ENCODE measurements around the gene ZBTB7A. TPM values are rescaled to one million over a fixed set of nuclear protein-coding genes. Genes with fewer than 3 reads are reported as not detected.

ZBTB7A gene
- total RNA-seq, 1 donor from 2014 or later = 41.8 TPM

DNA sequence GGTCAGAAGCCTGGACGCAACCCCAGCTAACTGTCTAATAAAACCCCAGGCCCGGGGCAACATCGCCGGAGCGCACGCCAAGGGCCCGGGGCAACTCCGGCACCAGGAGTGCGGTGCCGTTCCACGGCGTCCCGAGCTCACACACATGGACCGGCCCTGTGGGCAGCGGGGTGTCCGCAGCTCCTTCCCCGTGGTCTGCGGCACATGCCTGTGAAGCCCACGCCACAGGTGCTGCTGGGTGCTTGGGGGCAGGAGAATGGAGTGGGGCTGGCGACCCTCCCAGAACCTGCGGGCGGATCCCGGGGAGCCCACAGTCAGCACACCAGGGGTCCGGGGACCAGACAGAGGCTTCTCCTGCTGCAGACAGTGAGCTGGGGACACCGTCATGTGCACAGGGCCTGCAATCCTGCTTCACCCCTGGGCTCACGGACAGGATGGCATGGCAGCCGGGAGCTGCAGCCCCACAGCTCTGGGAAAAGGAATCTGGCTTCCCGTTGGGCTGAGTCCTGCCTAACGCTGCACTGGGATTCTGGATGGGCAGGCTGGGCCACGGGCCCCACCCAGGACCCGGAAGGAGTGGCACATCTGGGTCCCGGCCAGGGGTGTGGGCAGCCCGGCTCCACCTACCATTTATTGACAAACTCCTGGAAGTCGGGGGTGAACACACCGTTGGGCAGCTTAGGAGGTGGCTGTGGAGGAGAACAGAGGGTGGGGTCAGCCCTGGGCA lies 28.2 kb upstream of the ZBTB7A start:
- intact Hi-C loops (cut with micrococcal nuclease) = no loop called here

DNA sequence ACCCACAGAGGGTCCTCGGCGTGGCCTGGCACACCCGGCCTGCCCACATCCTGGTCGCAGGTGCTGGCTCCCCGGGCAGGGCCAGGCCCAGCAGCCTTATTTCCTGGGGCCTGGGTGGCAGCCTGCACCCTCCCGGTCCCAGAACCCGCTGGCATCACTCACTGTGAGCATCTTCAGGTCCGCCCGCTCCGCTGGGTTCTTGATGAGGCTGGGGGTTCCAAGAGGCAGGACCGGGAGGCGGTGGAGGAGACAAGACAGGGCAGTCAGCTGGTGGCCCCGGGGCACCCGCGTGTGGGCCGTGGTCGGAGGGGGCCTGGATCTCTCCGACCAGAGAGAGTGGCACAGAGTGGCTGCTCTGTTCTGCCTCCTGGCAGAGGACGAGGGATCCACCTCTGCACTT lies 27.6 kb upstream of the ZBTB7A start:
- intact Hi-C loops (cut with micrococcal nuclease) = no loop called here

DNA sequence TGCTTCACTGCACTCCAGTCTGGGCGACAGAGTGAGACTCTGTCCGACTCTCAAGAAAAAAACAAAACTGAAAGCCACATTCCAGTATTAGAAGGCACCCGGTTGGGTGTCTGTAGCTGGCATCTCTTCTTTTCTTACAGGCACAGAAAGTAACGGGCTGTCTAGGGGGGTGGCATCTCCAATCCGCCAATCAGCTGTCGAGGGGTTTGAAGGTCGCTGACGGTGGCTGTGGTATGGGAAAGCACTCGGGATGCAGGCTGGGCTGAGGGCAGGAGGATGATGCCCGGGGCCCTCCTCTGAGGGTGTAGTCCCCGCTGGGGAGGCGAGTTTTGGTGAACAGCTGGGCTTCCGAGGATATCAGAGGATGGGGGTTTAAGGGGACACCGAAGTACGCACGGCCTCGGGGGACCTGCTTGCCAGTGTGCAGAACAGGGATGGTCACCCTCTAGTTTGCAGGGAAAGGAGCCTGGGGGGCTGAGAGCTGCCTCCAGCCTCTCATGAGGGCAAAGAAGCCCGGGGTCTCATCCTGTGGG lies 27.0 kb upstream of the ZBTB7A start:
- intact Hi-C loops (cut with micrococcal nuclease) = no loop called here

DNA sequence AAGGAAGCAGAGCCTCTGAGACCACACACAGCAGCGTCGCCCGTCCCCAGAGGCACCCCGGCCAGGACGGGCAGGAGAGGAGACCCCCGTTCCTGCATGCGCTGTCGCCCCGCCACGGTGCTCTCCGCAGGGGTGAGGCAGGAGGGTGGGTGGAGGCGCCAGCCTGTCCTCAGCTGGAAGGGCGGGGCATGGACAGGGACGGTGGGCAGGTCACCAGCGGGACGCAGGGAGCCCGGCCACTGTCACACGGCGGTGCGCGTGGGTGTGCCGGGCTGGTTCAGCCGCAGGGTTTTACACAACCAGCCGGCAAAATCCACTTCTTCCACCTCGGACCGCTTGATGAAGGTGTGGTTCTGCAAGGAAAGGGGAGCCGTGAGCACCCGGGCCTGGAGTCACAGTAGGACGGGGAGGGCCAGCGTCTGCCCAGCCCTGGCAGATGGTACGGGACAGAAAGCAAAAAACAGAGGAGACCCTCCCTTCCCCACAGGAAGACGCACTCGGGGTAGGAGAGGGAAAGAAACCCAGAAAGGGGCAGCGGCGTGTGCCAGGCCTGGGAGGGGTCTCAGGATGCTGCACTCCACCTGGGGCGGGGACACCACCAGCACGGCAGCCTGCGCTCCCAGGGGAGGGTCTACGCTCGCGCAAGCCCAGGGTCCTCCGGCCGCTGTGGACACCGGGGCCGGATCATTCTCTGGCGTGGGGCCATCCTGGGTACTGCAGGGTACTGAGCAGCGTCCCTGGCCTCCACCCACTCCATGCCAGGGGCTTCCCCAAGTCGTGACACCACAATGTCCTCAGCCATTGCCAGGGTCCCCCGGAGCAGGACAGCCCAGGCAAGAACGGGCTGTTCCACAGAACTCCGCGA lies 23.9 kb upstream of the ZBTB7A start:
- intact Hi-C loops (cut with micrococcal nuclease) = no loop called here

DNA sequence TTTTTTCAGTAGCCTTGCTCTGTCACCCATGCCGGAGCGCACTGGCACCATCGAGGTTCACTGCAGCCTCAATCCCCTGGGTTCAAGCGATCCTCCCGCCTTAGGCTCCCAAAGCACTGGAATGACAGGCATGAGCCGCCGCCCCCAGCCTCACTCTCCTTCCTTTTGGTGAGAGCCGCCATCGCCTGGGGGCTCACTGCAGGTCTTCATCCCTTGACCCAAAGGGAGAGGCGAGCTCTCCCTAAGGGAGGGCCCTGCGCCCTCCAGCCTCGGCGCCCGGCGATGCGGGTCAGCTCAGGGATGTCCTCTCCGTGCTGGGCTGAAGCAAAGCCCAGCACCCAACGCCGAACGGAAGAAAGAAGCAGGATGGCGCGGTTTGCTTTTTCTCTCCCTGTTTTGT lies 23.2 kb upstream of the ZBTB7A start:
- intact Hi-C loops (cut with micrococcal nuclease) = loop anchor here (1.0 to 5.0 kb wide), 3 partner anchors 15 to 32 kb away; partner anchors contain the start of genes MAP2K2 and ZBTB7A

DNA sequence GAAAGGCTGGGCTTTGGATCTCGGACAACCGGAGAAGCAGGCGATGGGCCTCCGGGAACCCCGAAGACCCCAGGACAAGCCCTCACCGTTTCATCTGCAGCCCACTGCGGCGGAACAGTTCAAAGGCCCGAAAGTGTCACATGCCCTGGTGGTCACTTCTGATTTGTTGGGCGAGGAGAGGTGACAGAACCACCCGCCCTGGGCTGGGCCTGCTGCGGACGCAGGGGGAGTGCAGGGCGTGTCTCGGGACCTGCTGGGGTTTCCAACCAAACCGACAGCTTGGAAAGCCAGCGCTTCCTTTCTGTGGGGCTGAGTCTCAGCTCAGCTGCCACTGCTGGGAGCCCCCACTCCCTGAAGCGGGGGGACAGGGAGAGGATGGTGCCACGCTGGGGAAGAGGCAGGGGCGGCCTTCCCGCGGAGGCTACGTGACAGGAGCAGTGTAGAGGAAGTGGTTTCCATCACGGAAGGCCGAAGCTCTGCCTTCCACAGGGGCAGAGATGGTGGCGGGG lies 22.8 kb upstream of the ZBTB7A start:
- intact Hi-C loops (cut with micrococcal nuclease) = loop anchor here (1.0 to 5.0 kb wide), 3 partner anchors 16 to 33 kb away; partner anchors contain the start of genes MAP2K2 and ZBTB7A

DNA sequence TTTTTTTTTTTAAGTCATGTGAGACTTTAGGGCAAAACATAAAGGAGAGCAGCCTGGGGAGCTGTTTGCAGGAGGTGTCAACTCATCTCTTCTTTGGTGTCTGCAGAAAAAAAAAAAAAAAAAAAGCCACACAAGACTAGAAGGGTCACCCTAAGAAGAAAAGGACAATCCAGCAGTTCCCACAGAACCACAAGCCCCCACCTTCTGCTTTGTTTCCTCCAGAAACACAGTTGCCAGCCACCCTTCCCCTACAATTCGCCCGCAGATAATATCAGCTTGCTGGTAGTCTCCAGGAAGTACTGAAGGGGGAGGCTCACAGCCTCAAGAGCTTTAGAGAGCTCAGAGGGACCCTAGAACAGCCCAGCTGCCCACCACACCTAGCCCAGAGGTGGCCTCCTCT lies 22.3 kb upstream of the ZBTB7A start:
- intact Hi-C loops (cut with micrococcal nuclease) = loop anchor here (1.0 to 5.0 kb wide), 3 partner anchors 16 to 33 kb away; partner anchors contain the start of genes MAP2K2 and ZBTB7A

DNA sequence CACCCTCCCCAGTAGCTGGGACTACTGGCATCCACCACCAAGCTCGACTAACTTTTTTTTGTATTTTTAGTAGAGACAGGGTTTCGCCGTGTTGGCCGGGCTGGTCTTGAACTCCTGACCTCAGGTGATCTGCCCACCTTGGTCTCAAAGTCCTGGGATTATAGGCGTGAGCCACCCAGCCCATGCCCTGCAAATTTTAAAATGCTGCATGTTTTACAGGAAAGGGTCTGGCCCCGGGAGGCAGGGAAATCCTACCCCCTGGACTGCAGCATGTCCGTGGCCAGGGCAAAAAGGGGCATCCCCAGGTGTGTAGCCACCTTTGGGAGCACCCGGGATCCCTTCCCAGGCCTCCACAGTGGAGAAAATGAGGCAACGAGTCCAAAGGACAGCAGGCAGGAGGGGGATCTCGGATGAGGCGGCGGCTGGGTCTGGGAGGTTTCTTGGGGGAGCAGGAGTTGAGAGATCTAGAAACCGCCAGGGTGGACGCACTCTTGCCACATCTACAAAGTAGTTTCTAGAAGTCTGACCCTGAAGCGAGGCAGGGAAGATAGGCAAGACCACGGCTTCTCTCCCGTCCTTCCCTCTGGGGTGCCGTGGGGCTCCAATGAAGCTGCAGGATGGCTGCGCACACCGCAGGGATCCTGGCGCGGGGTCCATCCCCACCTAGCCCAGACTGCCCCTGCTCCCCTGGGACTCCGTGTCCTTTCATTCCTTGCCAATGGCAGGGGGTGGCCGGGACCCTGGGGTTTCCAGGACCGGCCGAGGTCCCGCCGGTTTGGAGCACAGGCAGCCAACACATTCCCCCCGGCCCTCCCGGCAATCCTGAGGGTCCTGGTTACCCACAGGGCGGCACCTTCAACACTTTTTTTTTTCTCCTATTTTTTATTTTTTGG lies 21.3 kb upstream of the ZBTB7A start:
- intact Hi-C loops (cut with micrococcal nuclease) = loop anchor here (5.0 kb wide), 1 partner anchor 34 kb away; the partner anchor contains the start of gene MAP2K2

DNA sequence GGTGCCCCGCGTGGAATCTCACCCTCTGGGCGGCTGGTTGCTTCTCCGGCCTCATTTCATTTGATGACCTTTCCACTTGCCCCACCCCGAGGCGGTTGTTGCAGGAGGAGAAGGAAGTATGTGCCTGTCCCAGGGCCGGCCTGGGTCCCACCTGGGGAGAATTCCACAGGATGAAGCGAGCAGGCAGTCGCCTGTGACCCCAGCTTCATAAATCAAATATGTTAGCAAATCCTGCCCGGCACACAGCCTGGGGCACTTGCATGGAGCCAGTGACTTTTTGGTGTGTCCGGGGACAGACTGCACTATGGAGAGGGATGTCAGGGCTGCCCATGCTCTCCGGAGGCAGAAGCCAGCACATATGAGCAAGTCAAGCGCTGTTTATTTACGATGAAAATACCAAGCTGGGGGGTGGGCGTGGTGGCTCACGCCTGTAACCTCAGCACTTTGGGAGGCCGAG lies 19.7 kb upstream of the ZBTB7A start:
- intact Hi-C loops (cut with micrococcal nuclease) = loop anchor here (5.0 kb wide), 1 partner anchor 36 kb away; the partner anchor contains the start of gene MAP2K2

DNA sequence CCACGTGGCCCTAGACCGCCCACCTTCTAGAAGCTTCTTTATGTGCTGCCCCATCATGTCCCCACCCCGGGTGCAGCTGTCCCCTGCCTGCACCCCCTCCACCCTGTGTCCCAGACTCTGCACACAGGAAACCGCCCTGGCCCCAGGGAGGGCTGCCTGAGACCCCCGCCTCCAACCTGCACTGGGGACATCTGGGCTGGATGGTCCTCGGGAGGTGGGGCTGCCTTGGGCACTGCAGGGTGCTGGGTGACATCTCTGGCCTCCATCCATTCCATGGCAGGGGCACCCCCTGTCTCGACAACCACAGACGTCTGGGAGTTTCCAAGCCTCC lies 17.8 kb upstream of the ZBTB7A start:
- intact Hi-C loops (cut with micrococcal nuclease) = no loop called here

DNA sequence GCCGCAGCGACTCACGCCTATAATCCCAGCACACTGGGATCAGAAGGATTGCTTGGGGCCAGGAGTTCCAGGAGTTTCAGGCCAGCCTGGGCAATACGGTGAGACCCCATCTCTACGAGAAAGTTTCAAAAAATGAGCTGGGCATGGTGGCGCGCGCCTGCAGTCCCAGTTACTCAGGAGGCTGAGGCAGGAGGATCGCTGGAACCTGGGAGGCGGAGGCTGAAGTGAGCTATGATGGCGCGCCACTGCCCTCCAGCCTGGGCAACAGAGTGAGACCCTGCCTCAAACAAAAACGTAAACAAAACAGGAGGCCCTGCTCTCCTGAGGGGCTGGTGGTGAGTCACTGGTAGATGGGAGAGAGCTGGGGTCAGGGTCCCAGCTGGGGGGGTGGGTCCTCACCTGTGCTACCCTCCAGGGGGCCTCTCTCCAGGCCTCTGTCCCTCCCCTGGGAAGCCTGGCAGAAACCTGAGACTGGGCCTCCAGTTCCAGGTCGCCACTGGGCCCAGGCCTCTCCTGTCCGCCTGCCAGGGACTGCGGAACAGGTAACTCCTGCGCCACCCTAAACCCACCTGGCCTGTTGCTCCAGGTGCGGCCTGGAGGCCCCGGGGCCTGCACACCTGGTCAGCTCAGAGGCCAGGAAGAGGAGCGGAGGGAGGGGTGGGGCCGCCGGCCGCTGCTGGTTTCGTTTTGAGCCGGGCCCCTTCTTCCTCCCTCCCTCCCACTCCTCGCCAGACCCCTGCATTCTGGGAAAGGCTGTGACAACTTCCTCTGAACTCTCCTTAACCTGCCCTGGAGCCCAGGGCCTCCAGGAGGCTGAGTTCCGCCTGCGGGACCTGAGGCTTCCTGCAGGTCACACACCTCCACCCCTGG lies 17.2 kb upstream of the ZBTB7A start:
- intact Hi-C loops (cut with micrococcal nuclease) = no loop called here

DNA sequence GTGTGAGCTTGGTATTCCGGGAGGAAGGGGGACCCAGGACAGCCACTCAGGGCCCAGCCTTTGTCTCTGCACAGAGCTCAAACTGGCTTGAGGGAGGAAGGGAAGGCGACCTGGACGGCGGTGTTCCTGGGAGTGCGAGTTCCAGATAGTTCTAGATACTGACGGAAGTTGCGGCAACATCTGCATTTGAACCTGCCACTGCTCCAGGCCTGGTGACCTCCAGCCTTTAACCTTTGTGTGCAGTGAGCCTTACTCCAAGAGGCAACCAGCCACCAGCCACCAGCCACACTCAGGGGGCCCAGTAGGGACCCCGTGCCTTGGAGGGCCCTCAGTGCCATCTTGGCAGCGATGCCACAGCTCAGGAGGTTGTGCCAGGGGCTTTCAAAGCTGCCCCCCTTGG lies 15.5 kb upstream of the ZBTB7A start:
- intact Hi-C loops (cut with micrococcal nuclease) = no loop called here

DNA sequence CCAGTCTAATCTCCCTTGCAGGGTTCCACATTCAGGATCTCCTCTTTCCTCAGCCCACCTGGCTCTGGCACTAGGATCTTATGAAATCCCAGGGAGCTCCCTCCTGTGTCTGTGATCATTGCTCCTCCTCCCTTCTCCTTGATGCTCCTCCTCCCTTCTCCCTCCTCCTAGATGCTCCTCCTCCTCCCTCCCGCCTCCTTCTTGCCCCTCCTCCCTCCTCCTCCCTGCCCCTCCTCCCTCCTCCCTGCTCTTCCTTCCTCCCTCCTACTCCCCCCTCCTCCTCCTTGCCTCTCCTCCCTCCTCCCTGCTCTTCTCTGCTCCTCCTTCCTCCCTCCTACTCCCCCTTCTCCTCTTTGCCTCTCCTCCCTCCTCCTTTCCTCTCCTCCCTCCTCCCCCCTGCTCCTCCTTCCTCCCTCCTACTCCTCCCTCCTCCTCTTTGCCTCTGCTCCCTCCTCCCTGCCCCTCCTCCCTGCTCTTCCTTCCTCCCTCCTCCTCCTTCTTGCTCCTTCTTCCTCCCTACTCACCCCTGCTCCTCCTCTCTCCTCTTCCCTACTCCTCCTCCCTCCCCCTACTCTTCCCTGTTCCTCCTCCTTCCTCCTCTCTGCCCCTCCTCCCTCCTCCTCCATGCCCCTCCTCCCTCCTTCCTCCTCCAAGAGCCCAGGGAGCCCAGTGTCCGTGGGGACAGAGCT lies 14.9 kb upstream of the ZBTB7A start:
- intact Hi-C loops (cut with micrococcal nuclease) = no loop called here

DNA sequence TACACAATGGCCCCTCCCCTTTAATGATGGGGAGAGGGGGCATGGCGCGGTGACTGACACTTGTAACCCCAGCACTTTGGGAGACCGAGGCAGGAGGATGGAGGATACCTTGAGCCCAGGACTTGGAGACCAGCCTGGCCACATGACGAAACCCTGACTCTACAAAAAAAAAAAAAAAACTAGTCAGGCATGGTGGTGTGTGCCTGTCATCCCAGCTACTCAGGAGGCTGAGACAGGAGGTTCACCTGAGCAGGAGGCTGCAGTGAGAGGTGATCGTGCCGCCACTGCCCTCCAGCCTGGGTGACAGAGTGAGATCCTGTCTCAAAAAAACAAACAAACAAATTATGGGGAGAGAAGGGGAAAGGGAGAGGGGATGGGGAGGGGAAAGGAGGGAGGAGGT lies 13.8 kb upstream of the ZBTB7A start:
- intact Hi-C loops (cut with micrococcal nuclease) = no loop called here

DNA sequence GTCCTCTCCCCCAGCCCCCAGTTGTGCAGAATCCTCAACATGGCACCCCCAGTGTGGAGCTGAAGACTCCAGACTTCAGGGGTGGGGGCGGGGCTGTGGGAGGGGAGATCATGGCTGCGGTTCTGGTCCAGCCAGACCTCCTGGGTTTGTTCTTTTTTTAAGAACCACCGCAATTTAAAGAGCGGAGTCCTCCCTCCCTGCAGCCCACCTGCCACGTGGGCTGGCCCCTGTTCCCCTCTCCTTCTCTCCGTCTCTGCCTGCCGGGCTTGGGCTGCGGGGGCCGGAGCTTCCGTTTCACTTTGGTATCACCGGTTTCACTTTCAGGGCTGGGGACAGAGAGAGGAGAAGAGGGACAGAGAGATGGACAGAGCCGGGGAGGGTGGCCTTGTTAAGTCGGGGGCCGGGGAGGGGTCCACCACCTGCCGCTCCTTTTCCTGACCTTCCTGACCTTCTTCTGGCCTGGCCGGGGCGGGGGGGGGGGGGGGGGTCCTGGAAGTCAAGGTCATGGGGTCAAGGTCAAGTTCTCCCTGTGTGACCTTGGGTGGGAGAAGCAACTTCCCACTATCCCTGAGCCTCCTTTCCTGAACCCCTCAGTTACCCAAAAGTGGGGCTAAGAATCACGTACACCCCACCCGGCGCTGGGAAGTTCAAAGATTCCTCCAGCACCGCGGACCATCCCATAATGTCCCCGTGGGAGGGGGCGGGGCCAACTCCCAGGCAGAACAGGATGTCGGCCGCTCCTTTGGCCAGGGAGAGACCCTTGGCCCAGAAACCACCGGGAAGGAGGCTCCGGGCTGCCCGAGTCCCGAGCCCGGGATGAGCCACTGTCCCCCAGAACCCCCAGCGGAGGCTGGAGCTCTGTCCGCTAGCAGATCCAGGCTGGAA lies 11.3 kb upstream of the ZBTB7A start:
- intact Hi-C loops (cut with micrococcal nuclease) = loop anchor here (1.0 kb wide), 1 partner anchor 12 kb away; the partner anchor contains the start of gene ZBTB7A

DNA sequence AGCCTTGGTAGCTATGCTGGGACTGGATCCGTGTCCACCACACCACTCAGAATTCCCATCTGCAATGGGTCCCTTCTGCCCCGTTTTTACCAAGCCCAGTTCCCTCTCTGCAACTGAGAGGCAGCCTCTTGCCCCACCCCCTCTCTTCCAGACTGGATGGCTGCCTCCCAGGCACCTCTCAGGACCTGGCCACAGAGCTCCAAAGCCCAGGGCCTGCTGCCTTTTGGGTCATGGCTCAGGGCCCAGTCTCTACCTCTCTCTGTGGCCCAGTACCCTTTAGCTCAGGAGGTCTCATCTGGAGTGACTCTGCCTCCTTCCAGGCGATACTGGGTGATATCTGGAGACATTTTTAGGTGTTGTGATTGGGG lies 10.3 kb upstream of the ZBTB7A start:
- intact Hi-C loops (cut with micrococcal nuclease) = no loop called here

DNA sequence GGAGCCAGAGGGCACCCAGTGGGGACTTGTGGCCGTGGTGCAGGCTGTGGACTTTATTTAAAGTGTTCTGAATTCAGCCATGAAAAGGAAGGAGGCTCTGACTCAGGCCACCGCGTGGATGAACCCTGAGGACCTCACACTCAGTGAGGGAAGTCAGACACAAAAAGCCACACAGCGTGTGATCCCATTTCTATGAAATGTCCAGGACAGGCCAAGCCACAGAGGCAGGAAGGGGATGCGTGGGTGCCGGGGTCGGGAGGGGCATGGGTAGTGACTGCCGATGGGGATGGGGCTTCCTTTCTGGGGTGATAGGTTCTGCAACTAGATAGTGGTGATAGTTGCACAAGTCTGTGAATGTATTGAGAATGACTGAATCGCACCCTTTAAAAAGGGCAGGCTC lies 8.7 kb upstream of the ZBTB7A start:
- intact Hi-C loops (cut with micrococcal nuclease) = no loop called here

DNA sequence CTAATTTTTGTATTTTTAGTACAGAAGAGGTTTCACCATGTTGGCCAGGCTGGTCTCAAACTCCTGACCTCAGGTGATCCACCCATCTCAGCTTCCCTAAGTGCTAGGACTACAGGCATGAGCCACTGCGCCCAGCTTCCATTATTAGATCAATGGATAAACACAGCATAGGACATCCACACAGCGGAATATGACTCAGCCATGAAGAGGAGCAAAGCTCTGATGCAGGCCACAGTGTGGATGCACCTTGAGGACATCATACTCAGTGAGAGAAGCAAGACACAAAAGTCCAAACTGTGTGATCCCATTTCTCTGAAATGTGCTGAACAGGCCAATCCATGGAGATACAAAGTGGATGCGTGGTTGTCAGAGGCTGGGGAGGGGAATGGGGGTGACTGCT lies 4.9 kb upstream of the ZBTB7A start:
- intact Hi-C loops (cut with micrococcal nuclease) = no loop called here

Data from T-helper 1 cell treated with Interleukin-12 subunit alpha and Interleukin-12 subunit beta and Interleukin-4 antibody, amounts not matched to agents 30 ng/mL and 1 ng/mL, for 36 hours (primary cell).